CD4-positive, alpha-beta T cell treated with Interleukin-4 for 4 hours (primary cell): ENCODE data around the gene GBF1.
"Not testable (repeated sequence)": the region's sequence is repeated elsewhere in the genome, so short reads cannot be mapped to it uniquely, and the experiment has no call there.

Experiments used
- DNase-seq: peaks from one replicate; pipeline ENCODE4 v3.0.0-alpha.2; 2020

Gene GBF1, protein sequence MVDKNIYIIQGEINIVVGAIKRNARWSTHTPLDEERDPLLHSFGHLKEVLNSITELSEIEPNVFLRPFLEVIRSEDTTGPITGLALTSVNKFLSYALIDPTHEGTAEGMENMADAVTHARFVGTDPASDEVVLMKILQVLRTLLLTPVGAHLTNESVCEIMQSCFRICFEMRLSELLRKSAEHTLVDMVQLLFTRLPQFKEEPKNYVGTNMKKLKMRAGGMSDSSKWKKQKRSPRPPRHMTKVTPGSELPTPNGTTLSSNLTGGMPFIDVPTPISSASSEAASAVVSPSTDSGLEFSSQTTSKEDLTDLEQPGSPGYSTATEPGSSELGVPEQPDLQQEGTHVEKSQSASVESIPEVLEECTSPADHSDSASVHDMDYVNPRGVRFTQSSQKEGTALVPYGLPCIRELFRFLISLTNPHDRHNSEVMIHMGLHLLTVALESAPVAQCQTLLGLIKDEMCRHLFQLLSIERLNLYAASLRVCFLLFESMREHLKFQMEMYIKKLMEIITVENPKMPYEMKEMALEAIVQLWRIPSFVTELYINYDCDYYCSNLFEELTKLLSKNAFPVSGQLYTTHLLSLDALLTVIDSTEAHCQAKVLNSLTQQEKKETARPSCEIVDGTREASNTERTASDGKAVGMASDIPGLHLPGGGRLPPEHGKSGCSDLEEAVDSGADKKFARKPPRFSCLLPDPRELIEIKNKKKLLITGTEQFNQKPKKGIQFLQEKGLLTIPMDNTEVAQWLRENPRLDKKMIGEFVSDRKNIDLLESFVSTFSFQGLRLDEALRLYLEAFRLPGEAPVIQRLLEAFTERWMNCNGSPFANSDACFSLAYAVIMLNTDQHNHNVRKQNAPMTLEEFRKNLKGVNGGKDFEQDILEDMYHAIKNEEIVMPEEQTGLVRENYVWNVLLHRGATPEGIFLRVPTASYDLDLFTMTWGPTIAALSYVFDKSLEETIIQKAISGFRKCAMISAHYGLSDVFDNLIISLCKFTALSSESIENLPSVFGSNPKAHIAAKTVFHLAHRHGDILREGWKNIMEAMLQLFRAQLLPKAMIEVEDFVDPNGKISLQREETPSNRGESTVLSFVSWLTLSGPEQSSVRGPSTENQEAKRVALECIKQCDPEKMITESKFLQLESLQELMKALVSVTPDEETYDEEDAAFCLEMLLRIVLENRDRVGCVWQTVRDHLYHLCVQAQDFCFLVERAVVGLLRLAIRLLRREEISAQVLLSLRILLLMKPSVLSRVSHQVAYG (N-terminal part only)

DNA sequence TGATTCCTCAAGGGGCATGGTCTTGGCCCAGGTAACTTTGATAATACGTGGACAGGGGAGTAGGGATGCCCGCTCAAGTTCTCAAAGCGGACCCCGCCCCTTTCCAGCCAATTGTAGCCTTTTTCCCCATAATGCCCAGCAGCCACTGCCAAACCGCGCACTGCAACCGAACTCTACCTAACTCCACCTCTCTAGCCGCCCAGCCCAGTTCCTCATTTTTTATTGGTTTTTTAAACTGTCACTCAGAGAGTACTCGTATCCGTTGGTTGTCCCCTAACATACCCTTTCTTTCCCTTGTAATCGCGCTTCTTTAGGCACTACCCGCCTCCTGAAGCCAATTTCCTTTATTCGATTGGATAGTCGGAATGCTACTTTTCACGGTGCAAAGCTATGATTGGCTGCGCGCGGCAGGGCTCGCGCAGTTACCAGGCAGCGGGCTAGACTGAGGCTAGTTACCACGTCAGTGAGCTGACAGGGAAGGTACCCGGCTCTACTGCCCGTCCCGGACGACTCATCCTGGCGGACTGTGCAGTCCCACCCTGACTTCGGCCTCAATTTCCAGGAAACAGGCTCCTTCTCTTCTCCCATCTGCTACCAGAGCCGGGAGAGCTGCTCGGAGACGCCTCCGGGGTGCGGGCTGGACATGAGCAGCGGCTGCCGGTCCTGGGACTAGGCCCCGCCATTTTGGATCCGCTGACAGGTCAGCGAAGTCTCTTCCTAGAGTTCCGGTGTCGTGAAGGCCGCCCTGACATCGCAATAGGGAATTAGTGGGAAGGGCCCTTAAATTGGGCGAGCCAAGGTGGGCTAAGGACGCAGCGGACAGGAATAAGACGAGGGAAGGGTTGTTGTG is at the start of gene GBF1:
TSS of gene GBF1 (plus strand) at position 451 of the 850 bp plus-strand sequence. CDS start 13,407 bp downstream, outside the sequence.
- peak; percentile 100 for DNase-seq

DNA sequence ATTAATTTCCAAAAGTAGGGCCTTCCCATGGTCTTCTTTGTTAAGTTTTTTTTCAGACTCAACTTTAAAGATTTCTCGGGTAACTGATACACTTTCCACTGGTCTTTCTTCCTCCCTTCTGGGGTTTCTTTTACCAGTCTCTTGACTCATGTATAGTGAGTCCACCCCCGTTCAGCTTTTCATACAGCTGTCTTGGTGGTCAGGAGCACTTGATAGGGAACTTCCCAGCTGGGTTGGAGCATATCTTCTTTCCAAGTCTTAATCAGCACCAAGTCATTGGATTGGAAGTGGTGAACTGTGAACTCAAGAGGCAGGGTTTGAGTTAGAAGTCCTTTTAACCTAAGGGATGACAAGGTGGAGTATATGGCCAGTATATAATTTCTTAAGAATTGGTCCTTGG is 48.4 kb upstream of the GBF1 start:
- no peak for DNase-seq

DNA sequence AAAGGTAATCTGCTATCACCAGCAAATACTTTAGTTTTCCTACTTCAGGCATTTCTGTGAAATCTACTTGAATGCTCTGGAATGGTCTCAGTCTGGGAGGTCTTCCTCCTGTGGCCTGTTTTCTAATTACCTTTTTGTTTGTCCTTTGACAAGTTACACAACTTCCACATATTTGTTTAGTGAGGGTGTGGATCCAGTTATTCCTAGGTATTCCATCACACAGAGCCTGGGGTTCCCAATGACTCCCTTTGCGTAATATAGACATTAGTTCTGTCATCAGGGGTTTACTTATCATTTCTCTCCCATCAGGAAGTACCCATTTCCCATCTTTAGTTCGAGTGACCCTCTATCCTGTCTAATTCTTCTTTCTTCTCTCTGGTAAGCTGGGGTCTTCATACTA is 47.3 kb upstream of the GBF1 start:
- DNase-seq, result no peak

DNA sequence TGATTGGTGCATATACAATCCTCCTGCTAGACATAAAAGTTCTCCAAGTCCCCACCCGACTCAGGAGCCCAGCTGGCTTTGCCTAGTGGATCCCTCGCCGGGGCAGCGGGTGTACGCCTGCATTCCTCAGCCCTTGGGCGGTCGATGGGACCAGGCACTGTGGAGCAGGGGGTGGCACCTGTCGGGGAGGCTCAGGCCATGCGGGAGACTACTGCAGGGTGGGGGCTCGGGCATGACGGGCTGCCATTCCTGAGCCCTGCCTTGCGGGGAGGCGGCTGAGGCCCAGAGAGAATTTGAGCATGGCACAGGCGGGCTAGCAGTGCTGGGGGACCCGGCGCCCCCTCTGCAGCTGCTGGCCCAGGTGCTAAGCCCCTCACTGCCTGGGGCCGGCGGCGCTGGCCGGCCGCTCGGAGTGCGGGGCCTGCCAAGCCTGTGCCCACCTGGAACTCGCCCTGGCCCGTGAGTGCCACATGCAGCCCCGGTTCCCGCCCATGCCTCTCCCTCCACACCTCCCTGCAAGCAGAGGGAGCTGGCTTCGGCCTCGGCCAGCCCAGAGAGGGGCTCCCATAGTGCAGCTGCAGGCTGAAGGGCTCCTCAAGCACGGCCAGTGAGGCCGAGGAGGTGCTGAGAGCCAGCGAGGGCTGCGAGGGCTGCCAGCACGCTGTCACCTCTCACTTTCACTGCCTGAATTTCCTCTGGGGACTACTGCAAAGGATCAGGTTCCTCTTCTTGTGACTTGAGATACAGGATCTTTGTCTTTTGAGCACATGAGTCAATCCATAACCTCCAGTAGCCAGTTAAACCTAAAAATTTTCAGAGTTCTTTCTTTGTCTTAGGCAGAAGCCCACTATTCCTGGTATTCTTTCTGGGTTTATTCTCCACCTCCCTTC is 44.3 kb upstream of the GBF1 start:
- no peak for DNase-seq

DNA sequence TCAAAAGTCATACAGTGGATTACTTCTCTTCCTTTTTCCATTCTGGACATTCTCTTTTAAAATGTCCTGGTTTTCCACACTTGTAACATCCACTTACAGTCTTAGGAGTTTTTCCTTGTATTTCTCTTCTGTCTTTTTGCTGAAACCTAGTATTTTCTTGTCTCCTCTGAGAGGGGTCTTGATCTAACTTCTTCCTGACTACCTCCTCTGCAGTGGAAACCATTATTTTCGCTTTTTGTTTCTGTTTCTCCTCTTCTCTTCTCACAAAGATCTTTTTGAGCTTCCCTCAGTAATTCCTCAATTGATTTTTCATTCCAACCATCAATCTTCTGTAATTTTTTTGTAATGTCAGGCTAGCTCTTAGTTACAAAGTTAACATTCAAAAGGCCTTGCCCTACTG is 42.9 kb upstream of the GBF1 start:
- DNase-seq, result no peak

DNA sequence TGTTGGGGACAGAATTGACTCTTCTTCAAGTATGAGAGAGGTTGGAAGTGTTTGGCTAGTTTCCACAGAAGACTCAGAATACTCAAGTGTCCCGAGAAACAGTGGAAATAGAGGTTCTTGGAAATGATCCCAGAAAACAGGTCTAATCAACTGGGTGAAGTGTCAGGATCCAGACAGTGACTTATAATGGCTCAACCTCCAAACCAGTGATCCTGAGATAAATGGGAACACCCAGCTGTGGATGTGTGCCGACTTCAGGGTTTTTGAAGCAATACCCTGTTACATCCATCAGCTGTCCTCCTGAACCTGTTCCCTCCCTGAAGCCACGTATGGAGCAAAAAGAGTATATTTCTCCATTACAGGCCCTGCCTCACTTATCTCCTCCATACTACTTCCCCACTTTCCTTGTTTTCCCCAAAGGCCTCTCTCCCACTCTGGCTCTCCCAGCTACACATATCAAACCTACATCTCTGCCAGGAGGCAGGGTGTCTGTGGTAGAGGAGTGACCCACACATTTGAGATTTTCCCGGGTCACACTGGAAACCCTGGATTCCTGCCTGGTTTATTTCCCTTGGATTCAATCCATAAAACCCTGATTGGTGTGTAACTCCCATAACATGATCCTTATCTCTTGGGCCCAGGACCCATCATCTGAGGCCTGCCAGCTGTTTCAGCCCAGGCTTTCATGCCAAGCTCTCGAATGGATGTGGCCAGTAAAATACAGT is 36.9 kb upstream of the GBF1 start:
- no peak for DNase-seq

DNA sequence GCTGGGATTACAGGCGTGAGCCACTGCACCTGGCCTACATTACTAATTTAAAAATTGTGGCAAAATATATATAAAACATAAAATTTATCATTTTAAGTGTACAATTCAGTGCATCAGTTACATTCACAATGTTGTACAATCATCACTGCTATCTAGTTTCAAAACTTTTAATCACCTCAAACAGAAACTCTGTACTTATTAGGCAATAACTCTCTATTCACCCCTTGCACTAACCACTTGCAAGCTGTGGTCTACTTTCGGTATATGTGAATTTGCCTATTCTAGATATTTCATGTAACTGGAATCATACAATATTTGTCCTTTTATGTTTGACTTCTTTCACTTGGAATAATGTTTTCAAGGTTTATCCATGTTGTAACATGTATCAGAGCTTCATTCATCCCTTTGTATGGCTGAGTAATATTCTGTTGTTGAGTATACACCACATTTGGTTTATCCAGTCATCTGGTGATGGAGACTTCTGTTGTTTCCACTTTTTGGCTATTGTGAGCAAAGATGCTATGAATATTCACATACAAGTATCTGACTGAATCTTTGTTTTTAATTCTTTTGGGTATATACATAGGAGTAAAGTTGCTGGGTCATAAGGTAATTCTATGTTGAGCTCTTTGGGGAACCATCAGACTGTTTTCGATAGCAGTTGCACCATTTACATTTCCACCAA is 33.6 kb upstream of the GBF1 start:
- no peak for DNase-seq

DNA sequence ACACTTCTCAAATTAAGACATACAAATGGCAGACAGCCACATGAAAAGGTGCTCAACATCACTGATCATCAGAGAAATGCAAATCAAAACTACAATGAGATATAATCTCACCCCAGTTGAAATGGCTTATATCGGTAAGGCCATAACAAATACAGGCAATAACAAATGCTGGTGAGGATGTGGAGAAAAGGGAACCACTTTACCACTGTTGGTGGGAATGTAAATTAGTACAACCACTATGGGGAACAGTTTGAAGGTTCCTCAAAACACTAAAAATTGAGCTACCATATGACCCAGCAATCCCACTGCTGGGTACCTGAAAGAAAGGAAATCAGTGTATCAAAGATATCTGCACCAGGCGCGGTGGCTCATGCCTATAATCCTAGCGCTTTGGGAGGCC is 31.7 kb upstream of the GBF1 start:
- not testable (repeated sequence) for DNase-seq

DNA sequence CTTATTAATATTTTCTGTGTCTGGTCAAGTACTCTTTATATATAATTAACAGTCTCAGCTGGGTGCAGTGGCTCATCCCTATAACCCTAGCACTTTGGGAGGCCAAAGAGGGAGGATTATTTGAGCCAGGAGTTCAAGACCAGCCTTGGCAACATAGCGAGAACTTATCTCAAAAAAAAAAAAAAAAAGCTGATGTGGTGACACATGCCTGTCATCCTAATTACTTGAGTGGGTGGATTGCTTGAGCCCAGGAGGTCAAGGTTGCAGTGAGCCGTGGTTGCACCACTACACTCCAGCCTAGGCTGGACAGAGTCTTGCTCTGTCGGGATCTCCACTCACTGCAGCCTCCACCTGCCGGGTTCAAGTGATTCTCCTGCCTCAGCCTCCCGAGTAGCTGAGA is 26.0 kb upstream of the GBF1 start:
- no peak for DNase-seq

DNA sequence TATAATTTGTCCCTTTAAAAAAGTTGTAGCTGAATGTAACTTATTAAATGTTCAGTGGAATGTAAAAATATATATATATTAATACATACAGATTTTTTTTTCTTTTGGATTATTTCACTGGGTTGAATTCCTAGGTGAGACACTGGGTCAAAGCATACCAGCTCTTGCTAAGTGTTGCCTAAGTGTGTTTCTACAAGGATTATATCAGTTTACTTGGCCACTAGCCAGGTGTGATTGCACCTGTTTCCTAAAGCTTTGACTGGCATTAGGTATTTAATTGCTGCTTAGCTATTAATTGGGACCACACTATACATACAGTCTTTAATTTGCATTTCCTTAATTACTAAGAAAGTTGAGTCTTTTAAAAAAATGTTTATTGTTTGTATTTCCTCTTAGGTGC is 24.7 kb upstream of the GBF1 start:
- no peak for DNase-seq

DNA sequence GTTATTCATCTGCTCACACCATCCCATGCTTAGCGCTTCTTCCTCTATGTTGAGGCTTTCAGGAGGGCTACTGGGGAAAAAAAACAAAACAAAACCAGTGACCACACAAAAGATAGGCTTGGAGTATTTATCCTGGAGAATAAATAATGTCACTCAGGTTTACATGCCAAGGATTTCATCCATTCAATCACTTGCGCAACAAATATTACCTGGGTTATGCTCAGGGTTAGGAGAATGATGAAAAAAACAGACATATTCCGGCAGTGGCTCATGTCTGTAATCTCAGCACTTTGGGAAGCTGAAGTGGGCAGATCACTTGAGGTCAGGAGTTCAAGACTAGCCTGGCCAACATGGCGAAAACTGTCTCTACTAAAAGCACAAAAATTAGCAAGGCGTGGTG is 22.5 kb upstream of the GBF1 start:
- no peak for DNase-seq

DNA sequence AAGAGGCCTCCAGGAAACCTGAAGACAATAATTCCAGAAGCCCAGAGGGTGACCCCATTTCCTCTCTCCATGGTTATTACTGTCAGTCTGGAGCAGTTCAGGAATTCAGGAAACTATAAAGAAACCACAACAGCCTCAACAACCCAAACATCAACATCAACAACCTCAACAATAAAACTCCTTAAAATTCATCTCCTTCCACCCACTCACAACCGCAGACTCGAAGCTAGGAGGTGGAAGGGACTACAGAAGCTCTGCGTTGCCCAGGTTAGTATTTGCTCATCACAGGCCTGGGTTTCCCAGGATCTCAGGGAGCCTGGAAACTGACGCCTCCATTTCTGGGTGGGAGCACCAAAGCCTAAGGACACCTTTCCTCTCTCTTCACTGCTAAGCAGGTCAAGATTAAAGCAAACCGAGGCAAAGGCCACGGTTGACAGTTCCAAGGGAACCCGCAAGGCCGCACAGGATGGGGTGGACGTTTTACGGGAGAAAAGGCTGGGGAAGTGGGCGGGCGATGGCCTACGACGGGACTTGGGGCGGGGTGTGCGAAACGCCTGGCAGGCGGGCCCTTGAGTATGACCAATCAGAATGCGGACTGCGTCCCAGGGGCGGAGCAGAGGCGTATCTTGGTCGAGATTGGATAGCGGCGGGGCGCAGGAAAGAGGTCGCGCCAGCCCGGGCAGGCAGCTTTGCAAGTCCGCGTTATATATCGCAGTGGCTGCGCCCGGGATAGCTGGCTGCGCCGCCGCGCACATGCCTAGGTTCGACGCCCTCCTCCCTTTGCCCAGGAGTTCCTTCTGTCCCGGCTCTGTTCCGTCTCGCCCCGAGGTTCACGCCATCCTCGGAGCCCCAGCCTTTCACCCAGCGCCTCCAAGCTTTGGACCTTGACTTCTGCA is 19.4 kb upstream of the GBF1 start, which contains the start of gene ELOVL3:
TSS of gene ELOVL3 (plus strand) at position 654 of the 896 bp plus-strand sequence. CDS start 250 bp downstream, outside the sequence.
- peak; percentile 89 for DNase-seq

DNA sequence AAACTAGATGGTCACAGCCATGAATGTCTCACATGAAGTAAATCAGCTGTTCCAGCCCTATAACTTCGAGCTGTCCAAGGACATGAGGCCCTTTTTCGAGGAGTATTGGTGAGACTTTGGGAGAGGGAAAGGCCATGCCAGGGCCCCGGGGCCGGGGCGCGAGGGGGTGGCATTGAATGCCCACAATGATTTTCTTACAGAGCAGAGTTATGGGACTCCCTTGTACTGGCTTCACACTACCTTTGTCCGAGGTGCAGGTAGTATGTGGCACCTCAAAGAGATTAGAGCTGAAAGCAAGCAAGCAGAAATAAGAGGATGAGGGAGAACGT is 18.8 kb upstream of the GBF1 start:
- no peak for DNase-seq

DNA sequence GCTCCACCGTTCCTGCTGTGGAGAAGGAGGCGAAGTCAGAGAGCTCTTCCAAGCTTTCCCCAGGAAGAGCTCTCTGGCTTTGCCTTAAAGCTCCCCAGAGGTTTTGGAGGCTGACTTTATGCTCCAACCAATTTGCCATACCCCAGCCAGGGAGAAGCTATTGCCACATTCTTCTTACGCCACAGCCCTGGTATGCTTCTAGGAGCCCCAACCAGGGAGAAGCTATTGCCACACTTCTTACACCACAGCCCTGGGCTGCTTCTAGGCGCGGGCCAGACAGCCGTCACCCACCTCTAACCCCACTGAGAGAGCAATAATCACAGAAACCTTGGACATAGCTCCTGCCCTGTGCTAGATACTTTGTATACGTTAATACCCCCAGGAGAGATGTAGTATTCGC is 18.3 kb upstream of the GBF1 start:
- DNase-seq, result no peak

DNA sequence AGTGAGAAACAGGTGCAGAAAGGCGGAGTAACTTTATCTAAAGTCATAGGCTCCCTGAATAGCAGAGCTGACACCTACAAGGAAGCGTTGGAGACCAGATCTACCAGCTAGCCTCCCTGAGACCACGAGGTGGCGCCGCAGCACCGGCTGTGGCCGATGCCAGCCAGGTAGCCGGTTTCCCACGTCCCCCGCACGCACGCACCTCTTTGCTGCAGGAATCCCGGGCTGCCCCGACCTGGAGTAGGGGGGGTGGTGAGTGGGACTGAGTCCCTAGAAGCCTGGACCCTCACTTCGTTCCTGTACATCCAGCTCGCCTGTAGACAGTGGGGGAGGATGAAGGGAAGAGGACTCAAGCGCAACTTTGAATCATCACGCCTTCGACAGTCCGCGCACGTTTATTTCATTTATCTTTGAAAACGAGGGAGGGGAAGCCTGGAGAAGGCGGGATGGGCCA is 15.5 kb upstream of the GBF1 start:
- DNase-seq, result peak; percentile 84

DNA sequence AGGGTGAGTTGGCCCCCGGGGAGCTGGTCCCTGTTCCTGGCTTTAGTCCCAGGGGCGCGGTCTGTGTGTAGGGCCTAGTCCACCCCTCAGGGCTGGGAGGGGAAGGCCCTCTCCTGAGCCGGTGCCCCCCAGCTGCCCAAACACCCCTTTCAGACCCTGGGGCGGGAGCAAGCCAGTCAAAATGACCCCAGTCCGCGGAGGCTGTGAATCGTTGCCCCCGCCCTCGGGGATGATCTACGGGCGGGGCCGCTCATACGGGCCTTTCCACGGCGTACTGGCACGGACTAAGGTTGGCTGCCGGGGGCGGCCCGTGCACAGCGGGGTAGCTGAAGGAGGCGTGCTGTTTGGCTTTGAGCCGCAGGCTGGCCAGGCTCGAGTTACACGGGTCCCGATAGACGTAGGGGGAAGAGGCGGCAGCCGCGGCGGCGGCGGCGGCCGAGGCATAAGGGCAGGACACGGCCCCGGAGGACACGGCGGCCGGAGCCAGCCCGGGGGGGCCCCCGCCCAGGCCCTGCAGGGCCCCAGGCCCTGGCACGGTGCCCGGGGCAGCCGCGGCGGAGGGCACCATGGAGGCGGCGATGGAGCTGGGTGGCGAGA is 15.0 kb upstream of the GBF1 start:
- no peak for DNase-seq

DNA sequence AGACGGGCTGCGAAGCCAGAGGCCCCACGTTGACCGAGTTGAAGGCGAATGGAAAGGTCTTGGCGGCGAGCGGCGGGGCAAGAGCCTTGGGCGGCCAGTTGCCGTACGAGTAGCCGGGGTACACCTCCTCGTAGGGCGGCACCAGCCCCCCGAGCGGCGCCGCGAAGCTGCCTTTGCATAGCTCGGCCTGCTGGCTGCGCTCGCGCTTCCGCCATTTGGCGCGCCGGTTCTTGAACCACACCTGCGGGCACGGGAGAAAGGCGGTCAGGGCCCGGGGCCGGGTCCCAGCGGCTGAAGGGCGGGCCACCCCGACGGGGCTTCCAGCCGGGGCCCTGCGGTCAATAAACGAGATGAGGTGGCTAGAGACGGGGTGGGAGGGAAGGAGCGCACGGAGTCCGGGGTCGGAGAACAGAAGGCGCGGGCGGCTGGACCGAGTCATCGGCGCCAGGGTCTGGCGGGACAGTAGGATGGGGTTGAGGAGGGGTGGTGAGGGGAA is 14.4 kb upstream of the GBF1 start:
- peak; percentile 33 for DNase-seq
